Gastrocnemius medialis (tissue), 4 donors: Measurements from ENCODE around the gene CACNA1C. TPM values are rescaled to one million over a fixed set of nuclear protein-coding genes. Genes with fewer than 3 reads are reported as not detected.

Source experiments
- ATAC-seq, 2 donors: fragments of 150-250 bp; one replicate each; pipeline ENCODE4 v1.9.1; 2016
- DNase-seq, 2 donors: peaks; one replicate each; pipeline ENCODE4 v3.0.0-alpha.2; 2019
- H3K27ac ChIP-seq, 4 donors: fragments of 200-600 bp; sonication (generic); 1 replicate in 1 of 4; 2 replicates in 3 of 4; pipeline ENCODE4 v1.5.1; 2016 to 2018; ENCODE audit warnings: mild to moderate bottlenecking in 2 of 4, moderate library complexity in 1 of 4
- H3K27me3 ChIP-seq, 3 donors: fragments of 200-600 bp; sonication (generic) in 2 of 3; 1 replicate in 1 of 3; 2 replicates in 2 of 3; pipeline versions ENCODE4 v1.5.1 to v1.6.0; 2016 to 2019; ENCODE audit warnings: mild to moderate bottlenecking in 1 of 3, moderate library complexity in 1 of 3
- H3K36me3 ChIP-seq, 2 donors: fragments of 200-600 bp; sonication (generic) in 1 of 2; one replicate each; pipeline ENCODE4 v1.5.1; 2017 to 2018
- H3K4me1 ChIP-seq, 2 donors: fragments of 200-600 bp; sonication (generic) in 1 of 2; one replicate each; pipeline ENCODE4 v1.5.1; 2016 to 2017; ENCODE audit warnings: mild to moderate bottlenecking in 2 of 2
- H3K4me3 ChIP-seq, 4 donors: fragments of 200-600 bp; sonication (generic) in 3 of 4; 1 replicate in 1 of 4; 2 replicates in 3 of 4; pipeline ENCODE4 v1.5.1; 2016 to 2019; ENCODE audit warnings: mild to moderate bottlenecking in 2 of 4
- H3K9me3 ChIP-seq, 3 donors: fragments of 200-600 bp; sonication (generic) in 2 of 3; 1 replicate in 1 of 3; 2 replicates in 2 of 3; pipeline ENCODE4 v1.5.1; 2016 to 2019
- POLR2A ChIP-seq, 2 donors: fragments of 450-650 bp; IDR thresholded peaks; one replicate each; pipeline ENCODE4 v1.6.1; 2017; ENCODE audit warnings: antibody characterized with exemption in 2 of 2, mild to moderate bottlenecking in 2 of 2, moderate library complexity in 2 of 2
- in situ Hi-C, 4 donors: fragments of 200-750 bp; cut with MboI; loops; one replicate each; pipeline versions ENCODE4 v1.15.0 to v1.8.0; 2017; ENCODE audit warnings: low sequenced_read_pairs in 4 of 4
- intact Hi-C: fragments of 100-400 bp; cut with DNase I; formaldehyde crosslinking; loops from one replicate; pipeline ENCODE4 v1.15.1; 2023; ENCODE audit warnings: low total_unique reads
- total RNA-seq, 4 donors: library from RNA; depleted of rRNA; stranded (reverse); fragments of >200 nt; gene quantifications; one replicate each; pipeline versions ENCODE4 v1.1.0 to v1.2.3, GENCODE V29; 2016
- TF ChIP-seq, protein P1 (sequence below), 5 experiments: fragments of 450-650 bp in 3 of 5; fragments of 200-600 bp in 2 of 5; sonication (generic) in 2 of 5; IDR thresholded peaks in 4 of 5; conservative IDR thresholded peaks in 1 of 5; 1 replicate in 4 of 5; 2 replicates in 1 of 5; pipeline ENCODE4 v1.5.1; 2016 to 2019; ENCODE audit warnings: antibody characterized with exemption in 5 of 5, mild to moderate bottlenecking in 3 of 5, moderate library complexity in 3 of 5

CACNA1C gene
- total RNA-seq, 4 donors from 2014 or later, result 0.80 to 1.8 (median 0.91) TPM

DNA sequence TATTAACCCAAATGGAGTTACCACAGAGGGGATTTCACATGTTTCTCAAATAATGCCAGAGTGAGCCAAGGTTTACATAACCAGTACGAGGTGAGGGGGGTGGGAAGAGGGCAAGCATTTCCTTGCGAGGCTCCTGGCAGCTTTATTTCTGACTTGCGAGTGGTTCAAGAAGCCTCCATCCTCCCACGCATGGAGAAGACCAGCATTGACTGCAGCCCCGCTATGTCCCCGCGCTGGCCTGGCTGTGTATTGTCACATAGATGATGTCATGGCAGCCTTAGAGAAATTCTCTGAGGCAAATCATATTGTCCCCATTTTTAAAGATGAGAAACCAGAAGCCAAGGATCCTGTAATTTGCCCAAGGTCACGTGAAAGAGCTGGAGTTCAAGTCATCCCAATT is 188.2 kb downstream of the CACNA1C start:
- Histone ChIP-seq H3K27ac (no peak overlapping the region), H3K36me3 (no peaks in the 10 kb centered on the region), H3K4me1 (peaks cover 0 to 6% of the 10 kb centered on the region in 2 donors), H3K4me3 (no peak overlapping the region), H3K9me3 (no peaks in the 10 kb centered on the region), H3K27me3 (peaks cover 12 to 22% (median 14%) of the 10 kb centered on the region in 3 donors)
- DNase-seq, result no peak
- ATAC-seq, result no peak
- TF ChIP-seq POLR2A (IDR thresholded peaks at IDR 0.05), result no peak
- TF ChIP-seq, protein P1, sequence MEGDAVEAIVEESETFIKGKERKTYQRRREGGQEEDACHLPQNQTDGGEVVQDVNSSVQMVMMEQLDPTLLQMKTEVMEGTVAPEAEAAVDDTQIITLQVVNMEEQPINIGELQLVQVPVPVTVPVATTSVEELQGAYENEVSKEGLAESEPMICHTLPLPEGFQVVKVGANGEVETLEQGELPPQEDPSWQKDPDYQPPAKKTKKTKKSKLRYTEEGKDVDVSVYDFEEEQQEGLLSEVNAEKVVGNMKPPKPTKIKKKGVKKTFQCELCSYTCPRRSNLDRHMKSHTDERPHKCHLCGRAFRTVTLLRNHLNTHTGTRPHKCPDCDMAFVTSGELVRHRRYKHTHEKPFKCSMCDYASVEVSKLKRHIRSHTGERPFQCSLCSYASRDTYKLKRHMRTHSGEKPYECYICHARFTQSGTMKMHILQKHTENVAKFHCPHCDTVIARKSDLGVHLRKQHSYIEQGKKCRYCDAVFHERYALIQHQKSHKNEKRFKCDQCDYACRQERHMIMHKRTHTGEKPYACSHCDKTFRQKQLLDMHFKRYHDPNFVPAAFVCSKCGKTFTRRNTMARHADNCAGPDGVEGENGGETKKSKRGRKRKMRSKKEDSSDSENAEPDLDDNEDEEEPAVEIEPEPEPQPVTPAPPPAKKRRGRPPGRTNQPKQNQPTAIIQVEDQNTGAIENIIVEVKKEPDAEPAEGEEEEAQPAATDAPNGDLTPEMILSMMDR (IDR thresholded peaks at IDR 0.05 in 4 of 5, conservative IDR thresholded peaks at IDR 0.05 in 1 of 5), result no peak
- intact Hi-C loops, result no loop called here
- in situ Hi-C loops, result no loop called here

DNA sequence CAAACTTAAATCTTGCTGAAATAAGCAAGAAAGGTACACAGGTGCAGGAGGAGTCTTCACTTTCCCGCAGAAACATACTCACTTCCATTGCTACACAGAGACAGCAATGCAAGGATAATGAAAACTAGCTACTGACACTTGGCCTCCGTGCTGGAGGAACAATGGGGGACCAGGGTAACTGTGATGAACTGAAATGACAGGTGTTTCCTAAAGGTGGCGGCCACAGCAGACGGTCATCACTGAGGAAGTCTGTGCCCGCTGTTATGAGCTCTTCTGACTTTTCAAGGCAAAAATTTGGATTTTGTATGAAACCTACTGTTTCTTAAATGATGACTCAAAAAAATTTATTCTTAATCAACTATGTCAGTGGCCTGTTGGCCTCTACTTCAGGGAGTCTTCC is 189.4 kb downstream of the CACNA1C start:
- intact Hi-C loops, result no loop called here
- DNase-seq (no peak), ATAC-seq (no peak)
- no peak for TF ChIP-seq POLR2A (IDR thresholded peaks at IDR 0.05)
- TF ChIP-seq, protein P1 (IDR thresholded peaks at IDR 0.05 in 4 of 5, conservative IDR thresholded peaks at IDR 0.05 in 1 of 5), result no peak
- peaks cover 12 to 22% (median 14%) of the 10 kb centered on the region in 3 donors for H3K27me3 ChIP-seq
- H3K9me3 ChIP-seq, result no peaks in the 10 kb centered on the region
- no peak overlapping the region for H3K27ac ChIP-seq
- in situ Hi-C loops, result no loop called here
- H3K36me3 ChIP-seq, result no peaks in the 10 kb centered on the region
- no peak overlapping the region for H3K4me3 ChIP-seq
- peaks cover 0 to 6% of the 10 kb centered on the region in 2 donors for H3K4me1 ChIP-seq

DNA sequence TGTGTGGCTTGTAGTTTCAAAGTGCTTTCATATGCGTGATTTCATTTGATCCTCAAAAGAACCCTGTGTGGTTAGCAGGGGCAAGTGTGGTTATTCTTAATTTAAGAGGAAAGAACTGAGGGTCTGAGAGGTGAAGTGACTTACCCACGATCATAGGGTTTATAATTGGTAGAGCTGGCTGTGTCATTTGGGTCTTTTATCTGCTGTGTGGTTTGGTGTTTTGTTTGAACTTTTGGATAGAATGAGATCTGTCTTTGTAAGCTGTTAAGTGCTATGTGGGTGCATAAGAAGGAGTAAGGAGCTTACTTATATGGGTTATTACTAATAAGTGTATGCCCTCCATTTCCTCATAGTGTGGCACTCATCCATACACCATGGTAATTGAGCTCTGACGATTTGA is 190.0 kb downstream of the CACNA1C start:
- in situ Hi-C loops, result no loop called here
- Histone ChIP-seq H3K27me3 (peaks cover 12 to 22% (median 14%) of the 10 kb centered on the region in 3 donors), H3K27ac (no peak overlapping the region), H3K4me1 (peaks cover 0 to 6% of the 10 kb centered on the region in 2 donors), H3K4me3 (no peak overlapping the region), H3K36me3 (no peaks in the 10 kb centered on the region), H3K9me3 (no peaks in the 10 kb centered on the region)
- intact Hi-C loops, result no loop called here
- DNase-seq, result no peak
- TF ChIP-seq, protein P1 (IDR thresholded peaks at IDR 0.05 in 4 of 5, conservative IDR thresholded peaks at IDR 0.05 in 1 of 5), result no peak
- TF ChIP-seq POLR2A (IDR thresholded peaks at IDR 0.05), result no peak
- ATAC-seq, result no peak

DNA sequence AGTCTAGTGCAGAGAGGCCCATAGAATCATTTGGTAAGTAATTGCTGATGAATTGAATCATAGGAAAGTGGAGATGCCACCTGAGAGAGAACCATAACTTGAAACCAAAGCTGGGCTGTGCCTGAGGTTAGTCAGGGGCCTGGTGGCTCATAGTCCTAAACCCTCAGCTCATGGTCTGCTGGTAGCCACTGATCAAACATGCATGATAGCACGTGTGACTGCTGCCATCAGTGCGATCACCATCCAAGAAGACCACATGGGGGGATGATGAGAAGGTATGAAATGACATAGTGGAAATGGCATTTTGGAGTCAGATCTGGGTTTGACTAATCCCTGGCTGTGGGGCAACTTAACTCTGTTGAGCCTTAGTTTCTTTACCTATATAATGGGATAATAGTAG is 190.5 kb downstream of the CACNA1C start:
- in situ Hi-C loops, result no loop called here
- Histone ChIP-seq H3K4me3 (no peak overlapping the region), H3K4me1 (peaks cover 0 to 6% of the 10 kb centered on the region in 2 donors), H3K9me3 (no peaks in the 10 kb centered on the region), H3K27ac (no peak overlapping the region), H3K36me3 (no peaks in the 10 kb centered on the region), H3K27me3 (peaks cover 12 to 22% (median 14%) of the 10 kb centered on the region in 3 donors)
- DNase-seq, result no peak
- TF ChIP-seq POLR2A (IDR thresholded peaks at IDR 0.05), result no peak
- TF ChIP-seq, protein P1 (IDR thresholded peaks at IDR 0.05 in 4 of 5, conservative IDR thresholded peaks at IDR 0.05 in 1 of 5), result no peak
- no peak for ATAC-seq
- intact Hi-C loops, result no loop called here
